ENCODE measurements around the gene DHDDS.
"Not testable (repeated sequence)": the region's sequence is repeated elsewhere in the genome, so short reads cannot be mapped to it uniquely, and the experiment has no call there.

The DHDDS gene

DNA sequence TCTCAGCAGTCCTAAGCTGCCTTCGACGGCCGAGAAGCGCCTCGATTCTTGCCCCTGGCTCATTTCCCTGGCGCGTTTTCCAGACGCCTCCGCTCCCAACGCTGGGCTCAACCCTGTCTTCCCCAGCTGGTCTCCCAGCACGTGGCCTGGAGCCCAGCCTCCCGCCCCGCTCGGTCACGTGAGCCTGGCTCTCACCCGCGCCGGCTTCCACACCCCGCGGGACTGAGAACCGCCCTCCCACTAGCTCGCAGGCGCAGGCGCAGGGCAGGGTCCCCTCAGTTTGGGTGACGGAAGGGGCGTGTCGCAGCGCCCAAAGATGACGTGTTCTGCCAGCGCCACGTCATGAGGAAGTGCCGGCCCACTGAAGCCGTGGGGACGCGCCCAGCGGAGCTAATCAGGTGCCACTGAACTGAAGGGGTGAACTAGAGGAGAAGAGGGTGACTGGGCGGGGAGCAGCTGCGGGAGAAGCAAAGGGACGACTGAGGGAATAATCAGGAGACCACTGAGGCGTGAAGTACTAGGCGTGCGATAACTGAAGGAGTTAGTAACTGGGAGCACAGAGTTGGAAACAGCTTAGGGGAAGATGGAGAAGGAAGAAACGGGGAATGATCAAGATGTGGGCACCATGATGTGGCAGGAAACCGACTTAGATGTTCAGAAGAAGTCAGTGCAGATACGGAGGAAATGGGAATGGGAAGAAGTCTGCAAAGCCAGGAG lies at the start of gene DHDDS:
Gene DHDDS, plus strand, starts transcription at position 343 of the 717 bp plus-strand sequence. CDS start 625 bp downstream, outside the sequence.
- Mint-ChIP-seq H3K27me3 (no peaks in the 10 kb centered on the region), H3K4me3 (peak within 1 kb of the TSS; percentile 96 to 99), H3K27ac (peak within 1 kb of the TSS; percentile 93 to 96), H3K9me3 (no peaks in the 10 kb centered on the region), H3K4me1 (peaks cover 29% of the 10 kb centered on the region)
- DNase-seq, result peak; percentile 98
- ATAC-seq, result peak; percentile 98

DNA sequence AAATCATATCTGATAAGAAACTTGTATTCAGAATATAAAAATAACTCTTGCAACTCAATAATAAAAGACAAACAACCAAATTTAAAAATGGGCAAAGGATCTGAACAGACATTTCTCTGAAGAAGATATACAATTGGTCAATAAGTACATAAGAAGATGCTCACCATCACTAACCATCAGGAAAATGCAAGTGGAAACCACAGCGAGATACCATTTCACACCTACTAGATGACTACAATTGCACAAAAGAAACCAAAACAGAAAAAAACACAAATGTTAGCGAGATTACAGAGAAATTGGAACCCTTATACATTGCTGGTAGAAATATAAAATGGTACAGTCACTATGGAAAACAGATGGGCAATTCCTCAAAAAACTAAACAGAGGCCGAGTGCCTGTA lies 48.0 kb upstream of the DHDDS start:
- Mint-ChIP-seq H3K27me3 (no peaks in the 10 kb centered on the region), H3K27ac (no peak overlapping the region), H3K4me1 (peaks cover 54% of the 10 kb centered on the region), H3K9me3 (no peaks in the 10 kb centered on the region), H3K4me3 (no peak overlapping the region)
- DNase-seq (no peak), ATAC-seq (no peak)

- not testable (repeated sequence) for DNase-seq, H3K27me3 Mint-ChIP-seq, ATAC-seq, H3K27ac Mint-ChIP-seq, H3K9me3 Mint-ChIP-seq
- Mint-ChIP-seq H3K4me1 (peaks cover 63% of the 10 kb centered on the region), H3K4me3 (peak overlapping the region; percentile 39 to 68)
Observed at GRCh38 chr1:26385063-26385462, 47.1 kb upstream of the DHDDS start.

DNA sequence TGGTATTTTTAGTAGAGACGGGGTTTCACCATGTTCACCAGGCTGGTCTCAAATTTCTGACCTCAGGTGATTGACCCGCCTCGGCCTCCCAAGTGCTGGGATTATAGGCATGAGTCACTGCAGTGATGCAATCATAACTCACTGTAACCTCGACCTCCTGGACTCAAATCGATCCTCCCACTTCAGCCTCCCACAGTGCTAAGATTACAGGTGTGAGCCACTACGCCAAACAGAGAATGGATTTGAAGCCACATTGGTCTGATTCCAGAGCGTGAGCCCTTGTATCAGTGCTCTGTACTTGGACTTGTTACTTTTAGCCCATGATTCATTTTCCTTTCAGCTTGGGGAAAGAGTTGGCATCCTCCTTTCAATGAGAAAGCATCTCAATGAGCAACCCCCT lies 44.7 kb upstream of the DHDDS start:
- peaks cover 78% of the 10 kb centered on the region for H3K4me1 Mint-ChIP-seq
- no peak for ATAC-seq
- no peak overlapping the region for H3K4me3 Mint-ChIP-seq
- DNase-seq, result no peak
- H3K27ac Mint-ChIP-seq, result no peak overlapping the region
- H3K9me3 Mint-ChIP-seq, result no peaks in the 10 kb centered on the region
- H3K27me3 Mint-ChIP-seq, result no peaks in the 10 kb centered on the region

GRCh38 chr1:26388791-26389445 lies 43.2 kb upstream of the DHDDS start:
- ATAC-seq, result peak; percentile 70
- H3K9me3 Mint-ChIP-seq, result no peaks in the 10 kb centered on the region
- peak overlapping the region in 1 of 2 donors; percentile 47 for H3K4me3 Mint-ChIP-seq
- DNase-seq, result no peak
- H3K27me3 Mint-ChIP-seq, result no peaks in the 10 kb centered on the region
- H3K4me1 Mint-ChIP-seq, result peaks cover 76% of the 10 kb centered on the region
- peak overlapping the region; percentile 1 to 35 for H3K27ac Mint-ChIP-seq

DNA sequence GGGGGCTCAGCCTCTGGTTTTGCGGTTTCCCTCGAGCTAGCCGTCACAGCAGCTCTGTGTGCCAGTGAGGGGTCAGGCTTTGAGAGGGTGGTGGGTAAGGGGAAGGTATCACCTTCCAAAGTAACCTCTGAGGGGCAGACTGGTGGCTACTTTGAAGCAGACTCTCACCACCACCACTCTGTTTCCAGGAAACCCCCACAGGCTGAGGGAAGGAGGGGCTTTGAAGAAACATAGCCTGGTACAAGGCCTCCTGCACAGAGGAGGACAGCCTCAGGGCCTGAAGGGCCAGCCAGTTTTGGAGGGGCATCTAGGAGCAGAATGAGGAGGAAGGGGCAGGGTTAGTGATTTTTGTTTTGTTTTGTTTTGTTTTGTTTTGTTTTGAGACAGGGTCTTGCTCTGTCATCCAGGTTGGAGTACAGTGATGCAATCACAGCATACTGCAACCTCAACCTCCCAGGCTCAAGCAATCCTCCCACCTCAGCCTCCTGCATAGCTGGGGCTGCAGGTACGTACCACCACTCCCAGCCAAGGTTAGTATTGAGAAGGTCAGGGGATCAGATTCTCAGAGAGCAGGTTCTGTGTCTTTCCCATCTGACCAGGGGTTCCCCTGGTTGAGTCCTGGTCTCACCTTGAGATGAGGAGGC lies 42.4 kb upstream of the DHDDS start:
- peak overlapping the region in 1 of 2 donors; percentile 47 for H3K4me3 Mint-ChIP-seq
- ATAC-seq, result peak; percentile 29
- H3K9me3 Mint-ChIP-seq, result no peaks in the 10 kb centered on the region
- peaks cover 68% of the 10 kb centered on the region for H3K4me1 Mint-ChIP-seq
- no peak for DNase-seq
- H3K27me3 Mint-ChIP-seq, result no peaks in the 10 kb centered on the region
- H3K27ac Mint-ChIP-seq, result no peak overlapping the region

- peaks cover 59% of the 10 kb centered on the region for H3K4me1 Mint-ChIP-seq
- DNase-seq, result peak; percentile 47 to 50
- ATAC-seq, result peak; percentile 77
- no peak overlapping the region for H3K4me3 Mint-ChIP-seq
- H3K9me3 Mint-ChIP-seq, result no peaks in the 10 kb centered on the region
- H3K27ac Mint-ChIP-seq, result no peak overlapping the region
- no peaks in the 10 kb centered on the region for H3K27me3 Mint-ChIP-seq
Observed at GRCh38 chr1:26391450-26391849, 40.7 kb upstream of the DHDDS start.

GRCh38 chr1:26395754-26396153 lies 36.4 kb upstream of the DHDDS start:
- no peaks in the 10 kb centered on the region for H3K9me3 Mint-ChIP-seq

DNA sequence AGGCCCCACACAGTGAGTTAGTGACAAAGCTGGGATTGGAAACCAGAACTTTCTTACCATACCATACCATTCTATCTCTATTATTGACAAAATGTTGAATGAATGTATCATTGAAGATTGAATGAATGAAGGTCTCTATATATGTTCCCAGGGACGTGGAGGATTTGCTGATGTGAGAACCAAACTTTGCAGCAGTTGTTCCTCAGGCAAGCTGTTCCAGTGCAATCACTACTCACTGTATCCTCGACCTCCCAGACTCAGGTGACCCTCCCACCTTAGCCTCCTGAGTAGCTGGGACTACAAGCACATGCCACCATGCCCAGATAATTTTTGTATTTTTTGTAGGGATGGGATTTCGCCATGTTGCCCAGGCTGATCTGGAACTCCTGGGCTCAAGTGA lies 33.1 kb upstream of the DHDDS start:
- peak; percentile 53 for ATAC-seq
- Mint-ChIP-seq H3K9me3 (no peaks in the 10 kb centered on the region), H3K4me3 (no peak overlapping the region), H3K4me1 (peaks cover 9% of the 10 kb centered on the region), H3K27ac (no peak overlapping the region), H3K27me3 (peaks cover 20% of the 10 kb centered on the region)
- no peak for DNase-seq

More at GRCh38 chr1:26395754-26396153, 36.4 kb upstream of the DHDDS start:
- Mint-ChIP-seq H3K4me3 (no peak overlapping the region), H3K4me1 (peaks cover 22% of the 10 kb centered on the region), H3K27me3 (no peaks in the 10 kb centered on the region), H3K27ac (no peak overlapping the region)
- ATAC-seq (no peak), DNase-seq (no peak)

- DNase-seq, result no peak
- H3K9me3 Mint-ChIP-seq, result no peaks in the 10 kb centered on the region
- H3K4me1 Mint-ChIP-seq, result no peaks in the 10 kb centered on the region
- ATAC-seq, result no peak
- H3K4me3 Mint-ChIP-seq, result no peak overlapping the region
- H3K27ac Mint-ChIP-seq, result no peak overlapping the region
- H3K27me3 Mint-ChIP-seq, result peaks cover 33% of the 10 kb centered on the region
Observed at GRCh38 chr1:26401891-26402290, 30.2 kb upstream of the DHDDS start.

DNA sequence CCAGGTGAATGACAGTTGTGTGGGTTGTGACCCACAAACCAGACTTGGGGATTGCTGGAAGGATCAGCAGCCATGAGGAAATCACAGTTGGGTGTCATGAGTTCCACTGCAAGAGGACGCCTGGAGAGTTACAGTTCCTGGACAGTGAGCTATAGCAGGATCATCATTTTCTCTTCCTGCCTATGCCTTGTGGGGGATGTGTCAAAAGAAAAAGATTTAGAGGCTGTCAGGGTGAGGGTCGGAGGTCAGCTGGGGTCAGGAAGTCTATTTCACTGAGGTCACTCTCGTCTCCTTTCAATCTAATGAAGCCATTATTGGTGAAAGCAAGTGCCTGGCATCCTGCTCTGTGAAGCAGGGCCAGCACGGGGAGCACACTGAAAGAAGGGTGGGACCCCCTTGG lies 28.5 kb upstream of the DHDDS start:
- H3K9me3 Mint-ChIP-seq, result no peaks in the 10 kb centered on the region
- H3K4me1 Mint-ChIP-seq, result peaks cover 4% of the 10 kb centered on the region
- no peak overlapping the region for H3K27ac Mint-ChIP-seq
- ATAC-seq (no peak), DNase-seq (no peak)
- H3K27me3 Mint-ChIP-seq, result peaks cover 46% of the 10 kb centered on the region
- no peak overlapping the region for H3K4me3 Mint-ChIP-seq

DNA sequence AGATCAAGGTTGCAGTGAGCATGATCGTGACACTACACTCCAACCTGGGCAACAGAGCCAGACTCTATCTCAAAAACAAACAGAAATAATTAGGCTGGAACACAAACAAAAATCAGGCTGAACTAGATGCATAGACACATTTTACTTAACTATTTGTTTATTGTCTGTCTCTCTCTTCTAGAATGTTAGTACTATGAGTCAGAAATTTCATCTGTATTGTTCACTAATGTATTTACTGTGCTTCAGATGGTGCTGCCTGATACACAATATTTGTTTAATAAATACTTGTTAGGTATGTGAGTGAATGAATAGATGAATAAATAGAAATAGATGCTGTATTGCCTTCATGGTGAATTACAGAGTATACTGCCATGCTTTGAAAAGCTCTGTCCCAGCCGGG lies 27.5 kb upstream of the DHDDS start:
- H3K9me3 Mint-ChIP-seq, result no peaks in the 10 kb centered on the region
- peaks cover 56% of the 10 kb centered on the region for H3K27me3 Mint-ChIP-seq
- no peak for DNase-seq
- peaks cover 14% of the 10 kb centered on the region for H3K4me1 Mint-ChIP-seq
- H3K27ac Mint-ChIP-seq, result no peak overlapping the region
- ATAC-seq, result no peak
- H3K4me3 Mint-ChIP-seq, result no peak overlapping the region

GRCh38 chr1:26405281-26405915 lies 26.7 kb upstream of the DHDDS start:
- no peak for ATAC-seq
- no peak for DNase-seq

DNA sequence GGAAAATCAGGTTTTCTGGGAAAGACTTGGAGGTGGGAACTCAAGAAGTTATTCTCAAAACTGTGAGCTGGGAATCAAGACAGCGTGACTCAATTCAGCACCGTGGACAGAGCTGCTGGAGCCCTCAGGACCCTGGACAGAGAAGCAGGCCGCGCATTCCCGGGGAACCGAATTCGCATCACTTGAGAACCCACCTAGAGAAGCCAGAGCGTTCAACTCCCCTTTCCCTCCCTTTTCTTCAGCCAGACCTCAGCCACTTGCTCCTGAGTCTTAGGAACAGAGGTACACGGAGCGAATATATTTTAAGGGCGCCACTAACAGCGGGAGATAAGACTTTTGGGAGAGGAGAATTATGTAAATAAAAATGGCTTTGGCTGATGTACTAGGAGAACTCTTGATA lies 23.5 kb upstream of the DHDDS start:
- Mint-ChIP-seq H3K4me3 (no peak overlapping the region), H3K9me3 (no peaks in the 10 kb centered on the region), H3K4me1 (peaks cover 34% of the 10 kb centered on the region), H3K27me3 (peaks cover 79% of the 10 kb centered on the region), H3K27ac (no peak overlapping the region)
- ATAC-seq, result peak; percentile 65
- peak; percentile 55 to 63 for DNase-seq

More at GRCh38 chr1:26405281-26405915, 26.7 kb upstream of the DHDDS start:
- peaks cover 63% of the 10 kb centered on the region for H3K27me3 Mint-ChIP-seq
- no peak overlapping the region for H3K27ac Mint-ChIP-seq
- H3K4me1 Mint-ChIP-seq, result peaks cover 18% of the 10 kb centered on the region
- no peak overlapping the region for H3K4me3 Mint-ChIP-seq
- H3K9me3 Mint-ChIP-seq, result no peaks in the 10 kb centered on the region

DNA sequence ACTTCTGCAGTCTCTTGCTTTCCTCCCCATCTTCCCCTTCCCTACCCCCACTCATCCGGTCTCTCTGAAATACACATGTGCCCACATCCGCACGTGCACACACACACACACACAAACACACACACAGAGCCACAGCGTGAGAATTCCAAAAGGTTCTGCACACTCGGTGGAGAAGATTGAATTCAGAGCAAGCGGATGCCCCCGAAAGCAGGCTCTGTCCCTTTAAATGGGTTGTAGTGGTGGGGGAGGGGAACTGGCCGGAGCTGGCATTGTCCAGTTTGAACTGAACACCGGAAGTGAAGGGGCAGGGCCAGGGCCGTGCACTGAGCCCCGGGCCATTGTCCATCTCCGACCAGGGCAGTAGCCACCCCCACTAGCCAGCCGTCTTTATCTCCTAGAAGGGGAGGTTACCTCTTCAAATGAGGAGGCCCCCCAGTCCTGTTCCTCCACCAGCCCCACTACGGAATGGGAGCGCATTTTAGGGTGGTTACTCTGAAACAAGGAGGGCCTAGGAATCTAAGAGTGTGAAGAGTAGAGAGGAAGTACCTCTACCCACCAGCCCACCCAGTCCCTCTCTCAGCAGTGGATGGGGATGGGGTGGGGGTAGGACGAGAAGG lies 22.8 kb upstream of the DHDDS start:
- Mint-ChIP-seq H3K27ac (no peak overlapping the region), H3K4me3 (peak overlapping the region; percentile 9 to 35), H3K9me3 (no peaks in the 10 kb centered on the region), H3K27me3 (peaks cover 79% of the 10 kb centered on the region), H3K4me1 (peaks cover 34% of the 10 kb centered on the region)
- peak in 1 of 2 donors; percentile 5 for DNase-seq
- ATAC-seq, result no peak
